Hepatic stellate cell (primary cell): ENCODE results near the gene POLDIP2.

ENCODE experiments used
- DNase-seq: peaks from one replicate; pipeline ENCODE4 v3.0.0; 2011; ENCODE audit warnings: low spot score

The POLDIP2 gene

DNA sequence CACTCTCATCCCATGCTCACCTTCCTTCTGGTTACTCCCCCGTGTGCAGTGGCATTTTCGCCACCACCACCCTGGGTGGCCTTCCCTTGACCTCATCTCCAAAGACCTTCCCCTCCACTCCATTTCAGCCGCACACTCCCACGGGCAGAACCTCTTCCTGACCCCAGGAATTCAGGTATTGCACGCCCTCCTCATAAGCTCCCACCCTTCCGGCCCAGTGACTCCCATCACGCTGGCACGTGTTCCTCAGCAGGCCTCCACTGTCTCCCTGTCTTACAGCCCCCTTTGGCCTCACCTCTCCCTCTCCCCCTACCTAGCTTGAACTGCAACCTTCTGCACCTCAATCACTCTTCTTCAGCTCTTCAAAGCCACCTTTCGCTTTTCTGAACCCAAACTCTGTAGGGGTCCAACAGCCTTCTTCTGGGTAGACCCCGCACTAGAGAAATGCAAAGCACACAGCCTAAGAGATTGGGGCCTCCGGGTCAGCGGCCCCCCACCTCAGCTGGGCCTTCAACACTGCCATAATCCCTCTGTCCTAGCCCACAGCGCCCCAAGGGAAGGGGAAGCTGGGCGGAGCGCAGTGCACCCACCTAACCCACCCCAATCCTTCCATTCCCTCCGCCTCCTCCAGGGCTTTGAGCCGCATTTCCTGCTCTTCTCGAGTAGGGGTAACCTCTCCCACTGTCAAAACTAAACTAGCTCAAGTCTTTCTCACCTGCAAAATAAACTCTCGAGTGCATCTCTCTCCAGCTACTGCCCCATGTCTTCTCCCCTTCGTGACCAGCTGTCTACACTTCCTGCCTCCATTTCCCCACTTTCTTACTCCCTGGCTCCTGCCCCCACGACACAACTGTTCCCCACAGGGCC, 40.0 kb downstream of the POLDIP2 start:
- DNase-seq = no peak

DNA sequence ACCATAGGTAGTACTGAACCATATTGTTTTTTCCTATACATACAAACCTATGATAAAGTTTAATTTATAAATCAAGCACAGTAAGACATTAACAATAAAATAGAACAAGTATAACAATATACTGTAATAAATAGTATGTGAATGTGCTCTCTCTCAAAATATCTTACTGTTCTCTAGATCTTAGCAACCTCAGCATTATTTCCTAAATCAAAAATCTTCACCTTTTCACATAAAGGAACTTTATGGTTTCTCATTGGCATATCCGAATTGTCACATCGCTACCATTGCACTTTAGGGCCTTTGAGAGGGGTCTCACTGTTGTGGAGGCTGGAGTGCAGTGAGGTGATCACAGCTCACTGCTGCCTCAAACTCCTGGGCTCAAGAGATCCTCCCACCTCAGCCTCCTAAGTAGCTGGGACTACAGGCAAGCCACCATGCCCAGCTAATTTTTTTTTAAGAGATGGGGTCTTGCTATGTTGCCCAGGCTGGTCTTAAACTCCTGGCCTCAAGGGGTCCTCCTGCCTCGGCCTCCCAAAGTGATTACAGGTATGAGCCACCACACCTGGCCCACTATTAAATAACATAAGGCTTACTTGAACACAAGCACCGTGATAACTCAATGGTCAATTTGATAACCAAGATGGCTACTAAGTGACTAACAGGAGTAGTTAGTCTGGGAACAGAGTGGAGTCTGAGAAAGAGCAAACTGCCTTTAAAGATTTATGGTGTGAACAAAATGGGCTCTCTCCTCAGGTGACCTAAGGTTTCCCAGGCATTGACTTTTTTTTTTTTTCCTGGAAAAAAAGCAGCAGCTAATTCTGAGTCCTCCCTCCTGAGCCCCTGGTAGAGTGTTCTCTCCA, 41.3 kb downstream of the POLDIP2 start:
- no peak for DNase-seq

DNA sequence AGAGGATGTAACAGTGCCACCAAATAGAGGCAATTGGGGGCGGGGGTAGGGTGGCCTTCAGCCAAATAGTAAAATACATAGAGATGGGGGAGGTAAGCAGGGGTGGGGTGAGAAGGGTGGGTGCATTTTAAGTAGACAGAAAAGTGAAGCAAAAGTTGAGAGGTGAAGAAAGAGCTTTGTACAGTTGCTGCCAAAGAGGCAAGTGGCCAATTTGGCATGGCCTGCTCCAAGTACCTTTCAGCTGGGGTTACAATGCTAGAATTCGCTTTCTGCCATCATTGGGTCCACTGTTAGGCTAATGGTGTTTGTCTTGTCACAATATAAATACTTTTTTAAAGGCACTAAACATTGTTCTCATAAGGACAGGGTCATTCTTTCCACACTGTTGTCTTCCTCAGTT, 43.5 kb downstream of the POLDIP2 start:
- DNase-seq = no peak

DNA sequence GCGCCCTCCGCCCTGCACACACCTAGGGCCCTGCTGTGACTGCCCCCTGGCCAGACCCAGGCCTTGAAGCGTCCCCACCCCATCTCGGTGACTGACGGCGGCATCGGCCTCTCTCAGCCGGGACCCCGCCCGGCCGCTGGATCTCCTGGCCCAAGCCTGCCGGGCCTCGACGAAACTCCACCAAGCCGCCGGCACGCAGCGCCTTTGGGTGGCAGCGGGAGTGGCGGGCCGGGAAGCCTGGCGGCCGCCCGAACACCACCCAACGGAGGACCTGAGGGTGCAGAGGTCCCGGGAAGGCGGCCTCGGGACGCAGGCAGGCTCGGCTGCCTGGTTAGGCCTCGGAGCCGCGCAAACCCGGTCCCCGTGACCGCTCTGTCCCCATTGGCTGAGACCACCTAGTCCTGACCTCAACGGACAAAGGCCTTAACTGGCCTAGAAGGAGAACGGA, 50.3 kb downstream of the POLDIP2 start:
- no peak for DNase-seq

DNA sequence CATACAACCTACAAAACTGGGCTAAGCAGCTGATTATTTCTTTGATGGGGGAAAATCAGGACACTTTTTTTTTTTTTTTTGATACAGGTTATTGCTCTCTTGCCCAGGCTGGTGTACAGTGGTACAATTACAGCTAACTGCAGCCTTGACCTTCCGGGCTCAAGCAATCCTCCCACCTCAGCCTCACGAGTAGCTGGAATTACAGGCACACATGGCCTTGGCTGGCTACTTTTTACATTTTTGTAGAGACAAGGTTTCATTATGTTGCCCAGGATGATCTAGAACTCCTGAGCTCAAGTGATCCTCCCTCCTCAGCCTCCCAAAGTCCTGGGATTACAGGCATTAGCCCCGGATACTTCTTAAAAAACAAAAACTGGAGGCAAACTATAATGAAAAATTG, 58.9 kb downstream of the POLDIP2 start:
- no peak for DNase-seq
